Keratinocyte (primary cell): ENCODE measurements around the gene GOLGA6D.

Source experiments
- EZH2 ChIP-seq: IDR thresholded peaks from one replicate; pipeline ENCODE4 v1.6.1; 2012; ENCODE audit warnings: inconsistent platforms, mild to moderate bottlenecking, low read length, moderate library complexity
- TF ChIP-seq, protein P1 (sequence below), 3 experiments: IDR thresholded peaks in 1 of 3; conservative IDR thresholded peaks in 1 of 3; optimal IDR thresholded peaks in 1 of 3; 2 replicates in 2 of 3; 3 replicates in 1 of 3; pipeline versions ENCODE3 to v1.5.1; 2011; ENCODE audit warnings: low read length in 3 of 3, mild to moderate bottlenecking in 3 of 3, moderate library complexity in 2 of 3, control low read depth in 1 of 3, inconsistent platforms in 1 of 3; ENCODE audit not compliant: insufficient read depth in 2 of 3; ENCODE audit errors: extremely low read depth in 1 of 3

DNA sequence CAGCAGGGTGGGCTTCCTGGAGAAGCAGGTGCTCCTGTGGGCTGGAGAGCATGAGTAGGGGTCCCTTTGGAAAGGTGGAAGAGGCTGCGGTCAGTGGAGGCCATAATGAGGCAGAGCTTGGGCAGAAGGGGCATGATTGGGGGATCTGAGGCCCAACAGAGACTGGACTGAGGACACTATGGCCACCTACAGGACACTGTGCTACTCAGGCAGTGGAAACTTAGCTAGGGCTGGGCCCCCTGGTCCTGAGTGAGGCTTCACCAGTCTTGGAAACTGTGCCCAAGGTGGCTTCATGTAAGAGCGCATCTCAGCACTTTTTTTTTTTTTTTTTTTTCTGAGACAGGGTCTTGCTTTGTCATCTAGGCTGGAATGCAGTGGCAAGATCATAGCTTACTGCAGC, 46.9 kb downstream of the GOLGA6D start:
- TF ChIP-seq EZH2 = no peak
- TF ChIP-seq, protein P1, sequence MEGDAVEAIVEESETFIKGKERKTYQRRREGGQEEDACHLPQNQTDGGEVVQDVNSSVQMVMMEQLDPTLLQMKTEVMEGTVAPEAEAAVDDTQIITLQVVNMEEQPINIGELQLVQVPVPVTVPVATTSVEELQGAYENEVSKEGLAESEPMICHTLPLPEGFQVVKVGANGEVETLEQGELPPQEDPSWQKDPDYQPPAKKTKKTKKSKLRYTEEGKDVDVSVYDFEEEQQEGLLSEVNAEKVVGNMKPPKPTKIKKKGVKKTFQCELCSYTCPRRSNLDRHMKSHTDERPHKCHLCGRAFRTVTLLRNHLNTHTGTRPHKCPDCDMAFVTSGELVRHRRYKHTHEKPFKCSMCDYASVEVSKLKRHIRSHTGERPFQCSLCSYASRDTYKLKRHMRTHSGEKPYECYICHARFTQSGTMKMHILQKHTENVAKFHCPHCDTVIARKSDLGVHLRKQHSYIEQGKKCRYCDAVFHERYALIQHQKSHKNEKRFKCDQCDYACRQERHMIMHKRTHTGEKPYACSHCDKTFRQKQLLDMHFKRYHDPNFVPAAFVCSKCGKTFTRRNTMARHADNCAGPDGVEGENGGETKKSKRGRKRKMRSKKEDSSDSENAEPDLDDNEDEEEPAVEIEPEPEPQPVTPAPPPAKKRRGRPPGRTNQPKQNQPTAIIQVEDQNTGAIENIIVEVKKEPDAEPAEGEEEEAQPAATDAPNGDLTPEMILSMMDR (optimal IDR thresholded peaks at IDR 0.05 in 1 of 3, IDR thresholded peaks at IDR 0.05 in 1 of 3, conservative IDR thresholded peaks at IDR 0.05 in 1 of 3; ENCODE audit: extremely low read depth in 1 of 3, insufficient read depth in 2 of 3, low read length in 3 of 3) = no peak
